ENCODE data around the gene RAD9A.

RAD9A gene

DNA sequence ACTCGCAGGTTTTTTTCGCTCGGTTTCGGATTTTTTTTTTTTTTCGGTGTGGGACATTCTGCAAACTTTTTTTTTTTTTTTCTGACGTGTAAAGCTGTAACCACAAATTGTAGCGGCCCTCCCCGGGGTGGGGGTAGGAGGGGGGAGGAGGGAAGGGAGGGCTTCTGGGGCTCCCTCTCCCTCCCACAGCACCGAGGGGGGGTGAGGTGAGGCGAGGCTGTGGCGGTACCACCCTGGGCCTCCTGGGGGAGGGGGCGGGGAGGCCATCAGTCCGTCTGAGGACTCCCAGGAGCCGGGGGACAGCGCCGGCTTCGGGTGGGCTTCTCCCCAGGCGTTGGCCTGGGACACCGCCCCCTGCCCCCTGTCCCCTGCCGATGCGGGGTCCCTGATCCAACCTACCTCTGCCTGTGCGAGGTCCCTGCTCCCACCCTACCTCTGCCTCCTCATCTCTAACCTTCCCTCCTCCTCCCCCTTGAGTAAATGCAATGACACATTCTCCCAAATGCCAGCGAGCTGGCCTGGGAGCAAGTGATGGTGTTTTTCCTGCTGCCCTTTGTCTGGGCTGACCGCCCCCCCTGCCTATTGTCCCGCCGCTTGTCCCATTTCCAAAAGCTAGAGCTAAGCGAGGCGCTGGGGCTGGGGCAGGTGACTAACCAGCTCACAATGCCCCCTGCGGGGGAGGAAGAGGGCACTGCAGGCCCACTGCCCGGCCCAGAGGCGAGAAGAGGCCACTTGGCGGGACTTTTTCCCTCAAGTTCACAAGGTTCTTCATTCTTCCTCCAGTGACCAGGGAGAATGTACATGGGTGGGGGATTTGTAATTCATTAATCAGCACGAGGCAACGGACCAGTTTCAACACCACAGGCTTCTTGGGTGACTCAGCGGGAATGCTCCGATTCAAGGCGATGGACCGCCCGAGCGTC lies 17.9 kb upstream of the RAD9A start:
- DNase-seq (ENCODE audit: low read depth in 1 of 2, low spot score in 1 of 2), result peak; percentile 62 to 69

GRCh38 chr11:67374571-67375281 lies 17.1 kb upstream of the RAD9A start:
- no peak for DNase-seq (ENCODE audit: low read depth in 1 of 2, low spot score in 1 of 2)

- DNase-seq (ENCODE audit: low read depth in 1 of 2, low spot score in 1 of 2), result no peak
These were observed 16.3 kb upstream of the RAD9A start for GRCh38 chr11:67375320-67376055.

DNA sequence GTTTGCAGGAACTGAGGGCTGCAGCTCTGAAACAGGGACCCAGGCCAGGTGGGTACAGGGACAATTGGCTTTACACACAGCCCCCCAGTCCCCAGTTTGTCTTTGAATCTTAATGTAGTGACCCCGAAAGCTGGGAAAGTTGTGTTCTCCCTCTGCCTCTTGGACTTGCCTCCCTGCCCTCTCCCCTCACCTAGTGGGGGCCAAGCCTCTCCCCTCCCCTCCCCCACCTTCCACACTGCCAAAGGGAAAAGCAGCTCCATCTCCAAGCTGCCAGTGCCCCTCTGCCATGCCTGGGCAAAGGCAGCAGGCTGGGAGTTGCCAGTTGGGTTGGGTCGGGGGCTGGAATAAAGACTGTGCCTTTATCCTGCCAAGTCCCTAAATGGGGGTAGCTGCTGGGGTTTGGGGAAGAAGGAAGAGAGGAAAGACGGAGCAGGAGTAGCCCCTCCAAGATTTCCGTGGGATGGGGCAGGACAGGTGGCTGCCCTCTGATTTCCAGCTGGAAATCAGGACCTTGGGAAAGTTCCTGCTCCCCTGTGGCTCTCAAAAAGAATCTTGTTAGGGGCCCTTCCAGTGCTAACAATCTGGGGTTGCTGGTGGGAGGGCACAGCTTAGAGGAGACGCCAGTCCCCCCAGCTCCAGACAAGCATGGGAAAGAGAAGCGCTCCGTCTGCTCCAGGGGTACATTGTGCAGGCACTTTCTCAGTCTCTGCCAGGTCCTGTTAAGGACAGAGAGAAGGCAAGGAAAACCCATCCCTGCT lies 15.5 kb upstream of the RAD9A start:
- no peak for DNase-seq (ENCODE audit: low read depth in 1 of 2, low spot score in 1 of 2)

GRCh38 chr11:67376873-67377808 lies 14.6 kb upstream of the RAD9A start:
- DNase-seq (ENCODE audit: low read depth in 1 of 2, low spot score in 1 of 2), result no peak

DNA sequence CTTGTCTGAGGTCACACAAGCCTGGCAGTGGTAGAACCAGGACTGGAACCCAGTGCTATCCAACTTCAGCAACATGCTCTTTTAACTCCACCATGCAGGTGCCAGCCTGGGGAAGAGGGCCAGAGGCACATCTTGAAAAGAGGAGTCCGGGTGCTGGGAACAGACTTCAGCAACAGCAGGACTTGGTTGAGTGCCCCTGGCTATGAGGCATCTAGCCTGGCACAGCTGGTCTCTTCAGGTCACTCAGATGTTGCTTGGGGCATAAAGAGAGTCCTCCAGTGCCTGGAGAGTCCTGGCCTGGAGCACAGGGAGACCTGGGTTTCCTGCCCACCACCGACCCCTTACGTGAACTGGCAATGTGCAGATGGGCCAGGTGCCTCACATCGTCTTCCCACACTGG lies 13.2 kb upstream of the RAD9A start:
- no peak for DNase-seq (ENCODE audit: low read depth in 1 of 2, low spot score in 1 of 2)

DNA sequence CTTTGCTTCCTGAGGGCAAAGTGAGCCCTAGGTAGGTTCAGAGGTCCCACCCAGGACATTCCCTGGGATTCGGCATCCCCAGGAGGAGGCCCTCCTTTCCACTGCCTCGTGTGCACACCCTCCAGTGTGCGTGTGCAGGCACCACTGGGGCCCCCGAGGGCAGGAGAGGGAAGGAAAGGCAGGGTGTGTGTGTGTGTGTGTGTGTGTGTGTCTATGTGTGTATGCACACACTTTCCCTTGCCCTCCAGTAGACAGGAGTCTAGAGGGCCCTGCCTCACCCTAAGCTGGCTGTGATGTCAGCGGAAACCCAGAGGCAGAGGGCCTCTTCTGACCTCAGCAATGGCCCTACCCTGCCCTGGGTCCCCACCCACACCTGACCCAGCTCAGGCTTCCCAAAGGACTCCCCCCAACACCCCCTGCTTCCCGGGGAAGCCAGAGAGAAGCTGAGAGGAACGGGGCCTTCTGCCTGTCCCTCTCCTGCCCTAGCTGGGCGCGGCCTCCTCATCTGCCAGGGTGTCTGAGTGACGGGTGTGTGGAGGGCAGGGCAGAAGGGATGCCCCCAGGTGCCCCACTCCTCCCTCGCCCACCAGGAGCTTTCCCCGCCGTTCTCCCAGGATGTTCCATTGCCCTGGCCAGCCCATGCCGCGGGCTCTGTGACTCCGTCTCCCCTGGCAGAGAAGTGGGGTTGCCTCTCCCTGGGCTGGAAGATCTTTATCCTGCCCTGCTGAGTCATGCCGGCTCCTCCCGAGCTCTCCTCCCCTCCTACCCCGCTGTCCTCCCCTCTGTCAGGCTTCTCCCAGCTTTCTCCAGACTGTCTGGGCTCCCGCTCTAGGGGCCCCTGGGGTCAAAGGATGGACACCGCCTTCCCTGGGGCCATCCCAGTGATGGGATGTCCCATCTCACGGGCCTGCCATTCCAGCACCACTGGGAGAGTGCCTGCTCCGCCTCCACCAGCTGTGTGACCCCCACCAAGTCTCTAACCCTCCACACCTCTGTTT lies 12.4 kb upstream of the RAD9A start:
- no peak for DNase-seq (ENCODE audit: low read depth in 1 of 2, low spot score in 1 of 2)

- no peak for DNase-seq (ENCODE audit: low read depth in 1 of 2, low spot score in 1 of 2)
These were observed 10.4 kb upstream of the RAD9A start for GRCh38 chr11:67381244-67381972.

DNA sequence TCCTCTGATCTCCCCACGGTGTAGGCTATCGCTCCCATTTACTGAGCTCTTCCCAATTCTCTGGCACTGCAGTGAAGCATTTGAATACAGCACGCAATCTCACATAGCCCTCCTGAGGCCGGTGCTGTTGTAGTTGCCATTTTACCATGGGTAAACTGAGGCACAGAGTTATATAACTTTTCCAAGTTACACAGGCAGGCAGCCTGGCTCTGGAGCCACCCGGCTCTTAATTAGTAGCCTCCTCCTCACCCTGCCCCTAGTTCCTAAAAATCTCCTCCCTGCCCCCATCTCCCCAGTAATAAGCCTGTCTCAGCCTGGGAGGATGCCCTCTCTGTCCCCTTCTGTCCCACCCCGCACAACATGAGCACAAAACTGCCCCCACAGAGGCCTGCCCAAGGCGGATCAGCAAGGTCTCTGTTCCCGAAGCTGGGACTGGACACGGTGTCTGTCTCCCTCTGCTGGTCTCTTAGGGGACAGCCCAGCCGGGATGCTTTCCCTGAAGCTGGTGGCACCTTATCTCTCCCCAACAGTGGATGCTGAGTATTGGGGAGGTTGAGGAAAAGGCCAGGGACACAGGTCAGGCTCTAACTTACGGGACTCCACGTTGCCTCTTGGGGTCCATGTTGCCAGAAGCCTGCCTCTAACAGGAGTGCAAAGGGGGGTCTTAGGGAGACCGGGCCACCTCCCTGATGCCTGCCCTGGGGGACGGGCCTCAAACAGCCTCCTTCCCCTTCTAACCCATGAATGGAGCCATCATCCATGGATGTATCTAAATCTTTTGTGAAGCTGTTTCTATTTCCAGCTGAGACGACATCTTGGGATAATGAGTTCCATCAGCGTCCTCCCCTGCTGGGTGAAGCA lies 9.3 kb upstream of the RAD9A start:
- DNase-seq (ENCODE audit: low read depth in 1 of 2, low spot score in 1 of 2), result peak; percentile 72 to 75

GRCh38 chr11:67384851-67385366 lies 6.9 kb upstream of the RAD9A start:
- no peak for DNase-seq (ENCODE audit: low read depth in 1 of 2, low spot score in 1 of 2)

GRCh38 chr11:67387069-67387468 lies 4.7 kb upstream of the RAD9A start:
- no peak for DNase-seq (ENCODE audit: low read depth in 1 of 2, low spot score in 1 of 2)

DNA sequence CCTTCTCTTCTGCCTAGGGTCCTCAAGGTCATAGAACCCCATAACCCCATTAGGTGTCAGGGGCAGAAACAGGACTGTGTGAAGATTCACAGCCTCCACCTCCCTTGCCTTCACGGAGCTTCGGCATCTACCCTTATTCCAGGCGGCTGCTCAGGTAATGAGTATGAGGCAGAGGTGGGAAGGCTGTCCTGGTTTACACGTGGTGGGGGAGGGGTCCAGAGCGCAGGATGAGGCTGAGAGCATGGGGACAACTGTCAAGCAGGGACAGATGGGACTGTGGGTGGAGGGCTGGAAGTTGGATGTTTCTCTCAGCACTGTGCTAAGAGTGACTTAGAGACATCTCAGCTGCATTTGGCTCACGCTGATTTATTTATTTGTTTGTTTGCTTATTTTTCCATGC lies 4.3 kb upstream of the RAD9A start:
- DNase-seq (ENCODE audit: low read depth in 1 of 2, low spot score in 1 of 2), result no peak

- no peak for DNase-seq (ENCODE audit: low read depth in 1 of 2, low spot score in 1 of 2)
These were observed 2.3 kb upstream of the RAD9A start for GRCh38 chr11:67389477-67389876.

GRCh38 chr11:67390947-67391303 lies 861 bp upstream of the RAD9A start:
- no peak for DNase-seq (ENCODE audit: low read depth in 1 of 2, low spot score in 1 of 2)

DNA sequence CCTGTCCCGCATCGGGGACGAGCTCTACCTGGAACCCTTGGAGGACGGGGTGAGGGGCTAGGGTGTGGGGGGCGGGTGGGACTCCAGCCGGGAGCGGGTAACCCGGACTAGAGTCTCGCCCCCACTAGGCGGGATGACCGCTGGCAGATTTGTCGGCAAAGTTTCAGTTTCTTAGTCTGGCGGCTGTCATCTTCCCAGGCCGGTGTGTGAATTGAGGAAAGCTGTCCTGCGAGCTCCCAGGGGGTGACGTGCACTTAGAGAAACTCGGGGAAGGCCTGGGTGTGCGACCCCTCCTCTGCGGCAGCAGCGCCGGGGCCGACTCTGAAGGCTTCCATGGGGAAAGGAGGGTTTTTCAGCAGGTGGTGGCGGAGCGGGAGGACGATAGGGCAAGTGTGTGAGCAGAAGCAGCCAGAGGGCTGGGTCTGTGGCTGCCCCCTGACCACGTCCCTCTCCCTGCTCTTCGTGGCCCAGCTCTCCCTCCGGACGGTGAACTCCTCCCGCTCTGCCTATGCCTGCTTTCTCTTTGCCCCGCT lies 463 bp downstream of the RAD9A start:
- no peak for DNase-seq (ENCODE audit: low read depth in 1 of 2, low spot score in 1 of 2)

- DNase-seq (ENCODE audit: low read depth in 1 of 2, low spot score in 1 of 2), result no peak
These were observed 1.7 kb downstream of the RAD9A start for GRCh38 chr11:67393437-67393836.

- no peak for DNase-seq (ENCODE audit: low read depth in 1 of 2, low spot score in 1 of 2)
These were observed 2.2 kb downstream of the RAD9A start for GRCh38 chr11:67393990-67394389.
